HG03039 (cell line): ENCODE data around the gene UGT1A5.

Source experiments
- ATAC-seq: cut with Tn5 transposase; IDR thresholded peaks from one replicate; pipeline ENCODE4 v1.9.1; 2021; ENCODE audit warnings: mild to moderate bottlenecking, moderate library complexity; ENCODE audit not compliant: unreplicated experiment

Gene UGT1A5

GRCh38 chr2:233712611-233713261 lies at the start of gene UGT1A5:
Gene UGT1A5, plus strand, starts transcription at chr2:233712907. Its CDS starts 85 bp downstream, at chr2:233712992.
- no peak for ATAC-seq

DNA sequence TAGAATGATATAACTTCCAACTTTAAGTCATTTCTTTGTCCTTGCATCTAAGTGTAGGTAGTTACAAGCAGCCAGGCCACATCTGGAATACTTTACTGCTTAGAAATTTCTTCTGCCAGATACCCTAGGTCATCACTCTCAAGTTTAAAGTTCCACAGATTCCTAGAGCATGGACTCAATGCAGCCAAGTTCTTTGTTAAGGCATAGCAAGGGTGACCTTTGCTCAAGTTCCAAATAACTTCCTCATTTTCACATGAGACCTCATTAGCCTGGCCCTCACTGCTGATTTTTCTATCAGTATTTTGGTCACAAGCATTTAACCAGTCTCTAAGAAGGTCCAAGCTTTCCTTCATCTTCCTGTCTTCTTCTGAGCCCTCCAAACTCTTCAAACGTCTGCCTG lies 48.8 kb upstream of the UGT1A5 start:
- ATAC-seq: no peak

DNA sequence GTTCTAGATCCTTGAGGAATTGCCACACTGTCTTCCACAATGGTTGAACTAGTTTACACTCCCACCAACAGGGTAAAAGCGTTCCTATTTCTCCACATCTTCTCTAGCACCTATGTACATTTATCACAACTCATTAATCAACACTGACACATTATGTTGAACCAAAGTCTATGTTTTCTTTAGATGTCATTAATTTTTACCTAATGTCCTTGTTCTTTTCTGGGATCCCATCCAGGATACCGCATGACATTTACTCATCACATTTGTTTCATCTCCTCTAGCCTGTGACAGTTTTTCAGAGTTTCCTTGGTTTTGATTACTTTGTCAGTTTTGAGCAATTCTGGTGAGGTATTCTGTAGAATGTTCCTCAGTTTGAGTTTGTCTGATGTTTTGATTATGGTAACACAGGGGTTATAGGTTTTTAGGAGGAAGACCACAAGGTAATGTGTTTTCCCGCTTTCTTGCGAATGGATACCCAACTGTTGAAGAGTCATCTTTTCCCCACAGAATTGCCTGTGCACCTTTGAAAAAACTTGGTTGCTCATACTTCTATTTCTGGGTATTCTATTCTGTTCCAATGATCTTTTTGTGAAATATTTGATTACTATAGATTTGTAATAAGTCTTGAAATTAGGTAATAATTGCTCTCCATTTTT lies 44.0 kb upstream of the UGT1A5 start:
- no peak for ATAC-seq

GRCh38 chr2:233671290-233672161 lies 41.2 kb upstream of the UGT1A5 start, which contains the start of gene UGT1A9:
Gene UGT1A9, plus strand, starts transcription at chr2:233671898. Its CDS starts 37 bp downstream, at chr2:233671935.
- no peak for ATAC-seq

DNA sequence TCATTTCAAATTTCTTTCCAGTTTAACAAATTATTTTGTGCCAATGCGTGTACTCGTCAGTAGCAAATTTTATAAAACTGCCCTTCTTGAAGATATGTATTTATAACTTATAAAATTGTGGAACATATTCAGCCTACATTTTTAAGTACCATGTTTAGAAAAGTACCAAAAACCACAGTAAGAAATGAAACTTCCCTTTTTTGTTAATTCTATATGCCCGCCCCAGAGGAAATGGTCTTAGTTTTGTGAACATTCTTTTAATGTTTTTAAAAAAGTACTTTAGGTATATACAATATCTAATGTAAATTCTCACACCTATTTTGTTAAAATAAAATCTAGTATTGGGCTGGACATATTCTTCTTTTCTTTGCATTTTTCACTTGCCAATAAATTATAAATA lies 39.8 kb upstream of the UGT1A5 start:
- no peak for ATAC-seq

DNA sequence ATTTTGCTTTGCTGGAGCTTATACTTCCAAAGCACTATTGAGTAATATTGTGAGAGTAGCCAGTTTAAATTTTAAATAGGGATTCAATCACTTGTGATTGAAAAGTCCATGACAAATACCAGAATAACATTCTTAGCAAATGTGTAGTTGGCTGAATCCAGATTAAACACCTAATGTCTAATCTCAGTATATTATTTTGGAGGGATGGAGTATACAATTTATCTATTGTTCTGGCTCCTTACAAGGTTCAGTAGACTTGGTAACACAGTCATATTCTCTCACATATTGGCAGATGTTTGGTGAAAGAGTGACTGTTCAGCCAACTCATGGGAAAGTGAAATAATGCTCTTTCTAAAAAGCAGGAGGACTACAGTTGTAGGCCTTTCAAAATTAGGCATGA lies 38.8 kb upstream of the UGT1A5 start:
- no peak for ATAC-seq

- ATAC-seq: no peak
These were observed 38.4 kb upstream of the UGT1A5 start for GRCh38 chr2:233674314-233674713.

DNA sequence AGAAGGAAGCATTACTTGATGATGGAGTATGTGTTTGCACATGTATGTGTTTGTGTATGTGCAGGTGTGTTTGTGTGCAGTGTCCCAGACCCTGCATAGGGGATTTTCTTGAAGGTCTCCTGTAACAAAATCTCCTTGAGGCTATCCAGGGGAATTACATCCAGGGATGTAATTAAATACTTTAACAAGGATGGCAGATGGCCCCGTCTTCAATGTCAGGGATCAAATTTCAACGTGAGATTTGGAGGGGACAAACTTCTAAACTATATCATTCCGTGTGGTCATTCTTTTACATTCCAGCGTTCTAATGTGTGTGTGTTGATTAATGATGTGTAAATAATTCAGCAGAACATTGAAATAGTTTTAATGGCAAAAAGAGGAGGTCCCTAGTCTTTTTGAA lies 37.7 kb upstream of the UGT1A5 start:
- ATAC-seq: no peak

GRCh38 chr2:233676046-233676445 lies 36.7 kb upstream of the UGT1A5 start:
- ATAC-seq: no peak

DNA sequence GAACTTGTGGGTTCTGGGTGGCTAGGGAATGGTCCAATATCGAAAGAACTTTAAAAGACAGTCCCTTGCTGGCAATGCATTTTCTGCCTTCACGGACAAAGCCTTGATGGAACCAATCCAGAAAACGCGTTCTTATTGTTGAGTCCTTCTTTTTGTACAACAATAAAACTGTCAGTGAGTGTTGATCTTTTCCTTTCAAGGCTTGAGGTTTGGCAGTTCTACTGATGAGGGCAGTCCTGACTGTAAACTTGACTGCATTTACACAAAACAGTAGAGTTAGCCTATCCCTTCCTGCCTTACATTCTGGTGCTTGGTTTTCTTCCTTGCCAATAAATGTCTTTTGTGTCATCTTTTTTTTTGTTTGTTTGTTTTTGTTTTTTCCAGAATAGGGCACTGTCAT lies 33.5 kb upstream of the UGT1A5 start:
- no peak for ATAC-seq

GRCh38 chr2:233680361-233681045 lies 32.2 kb upstream of the UGT1A5 start:
- no peak for ATAC-seq

GRCh38 chr2:233681521-233682099 lies 31.1 kb upstream of the UGT1A5 start, which contains the start of gene UGT1A7:
Gene UGT1A7, plus strand, starts transcription at chr2:233681901. Its CDS starts 37 bp downstream, at chr2:233681938.
- no peak for ATAC-seq

DNA sequence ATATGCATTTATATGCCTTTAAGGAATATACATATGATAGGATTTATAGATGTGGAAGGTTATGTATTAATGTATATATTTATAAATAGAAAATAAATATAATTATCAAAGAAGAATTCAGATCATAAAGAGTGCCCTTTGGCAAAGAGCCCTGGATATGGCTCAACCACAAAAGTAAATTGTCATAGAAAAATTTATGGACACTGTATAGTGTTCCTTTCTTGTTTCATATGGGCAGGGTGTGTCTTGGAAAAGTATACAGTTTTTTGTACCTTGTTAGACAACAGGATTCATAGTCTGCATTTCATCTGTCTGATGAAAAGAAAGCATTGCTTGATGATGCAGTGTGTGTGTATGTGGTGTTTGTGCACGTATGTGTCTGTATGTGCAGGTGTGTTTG lies 28.1 kb upstream of the UGT1A5 start:
- no peak for ATAC-seq

DNA sequence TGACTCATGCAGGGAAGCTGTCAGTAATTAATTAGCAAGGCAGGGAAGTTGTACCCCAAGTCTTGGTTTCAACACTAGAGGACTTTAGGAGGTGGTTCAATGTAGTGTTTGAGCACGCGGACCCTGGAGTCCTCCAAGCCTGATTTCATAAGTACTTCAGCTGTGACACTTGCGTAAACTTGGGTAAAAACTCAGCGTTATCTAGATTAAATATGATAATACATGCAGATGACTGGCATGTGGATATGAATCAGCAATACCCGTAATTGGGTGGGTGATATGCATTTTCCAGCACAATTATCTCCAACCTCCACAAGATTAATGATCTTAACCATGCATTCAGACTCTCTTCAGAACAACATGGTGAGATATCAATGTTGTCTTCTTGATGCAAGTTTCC lies 25.8 kb upstream of the UGT1A5 start:
- no peak for ATAC-seq

DNA sequence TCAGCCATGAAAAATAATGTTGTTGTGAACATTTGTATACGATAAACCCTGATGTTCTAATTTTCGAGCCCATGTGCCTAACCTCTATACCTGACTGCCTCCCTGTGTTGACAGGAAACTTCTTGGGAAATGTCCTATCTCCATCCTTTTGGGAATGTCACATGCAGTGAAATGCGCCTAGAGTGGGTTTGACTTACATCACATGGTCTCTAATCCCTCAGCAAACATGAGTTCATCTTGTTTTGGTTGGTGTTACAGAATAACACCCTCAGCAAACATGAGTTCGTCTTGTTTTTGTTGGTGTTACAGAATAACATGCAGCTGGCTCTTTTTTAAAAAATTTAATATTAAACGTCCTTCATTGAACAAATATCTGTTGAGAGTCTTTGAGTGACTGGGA lies 24.4 kb upstream of the UGT1A5 start:
- no peak for ATAC-seq

DNA sequence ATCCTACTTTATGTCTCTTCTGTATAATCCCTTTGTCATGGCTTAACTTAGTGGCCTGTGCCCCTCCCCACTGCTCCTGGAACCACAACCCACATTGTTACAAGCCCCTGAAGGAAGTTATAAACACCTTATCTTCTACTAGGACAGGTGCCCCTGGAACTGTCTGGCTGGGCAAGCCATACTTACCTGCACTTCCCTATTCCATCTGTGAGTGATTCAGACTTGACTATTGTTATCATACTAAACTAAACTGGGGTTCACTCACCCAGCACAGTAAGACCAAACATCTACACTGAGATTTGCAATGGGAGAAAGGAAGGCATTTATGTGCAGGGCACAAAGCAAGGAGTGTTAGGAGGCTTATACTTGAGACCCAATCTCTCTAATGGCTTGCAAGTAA lies 23.7 kb upstream of the UGT1A5 start:
- no peak for ATAC-seq

- no peak for ATAC-seq
These were observed 23.2 kb upstream of the UGT1A5 start for GRCh38 chr2:233689501-233689900.

- no peak for ATAC-seq
These were observed 22.3 kb upstream of the UGT1A5 start for GRCh38 chr2:233690444-233690843.

DNA sequence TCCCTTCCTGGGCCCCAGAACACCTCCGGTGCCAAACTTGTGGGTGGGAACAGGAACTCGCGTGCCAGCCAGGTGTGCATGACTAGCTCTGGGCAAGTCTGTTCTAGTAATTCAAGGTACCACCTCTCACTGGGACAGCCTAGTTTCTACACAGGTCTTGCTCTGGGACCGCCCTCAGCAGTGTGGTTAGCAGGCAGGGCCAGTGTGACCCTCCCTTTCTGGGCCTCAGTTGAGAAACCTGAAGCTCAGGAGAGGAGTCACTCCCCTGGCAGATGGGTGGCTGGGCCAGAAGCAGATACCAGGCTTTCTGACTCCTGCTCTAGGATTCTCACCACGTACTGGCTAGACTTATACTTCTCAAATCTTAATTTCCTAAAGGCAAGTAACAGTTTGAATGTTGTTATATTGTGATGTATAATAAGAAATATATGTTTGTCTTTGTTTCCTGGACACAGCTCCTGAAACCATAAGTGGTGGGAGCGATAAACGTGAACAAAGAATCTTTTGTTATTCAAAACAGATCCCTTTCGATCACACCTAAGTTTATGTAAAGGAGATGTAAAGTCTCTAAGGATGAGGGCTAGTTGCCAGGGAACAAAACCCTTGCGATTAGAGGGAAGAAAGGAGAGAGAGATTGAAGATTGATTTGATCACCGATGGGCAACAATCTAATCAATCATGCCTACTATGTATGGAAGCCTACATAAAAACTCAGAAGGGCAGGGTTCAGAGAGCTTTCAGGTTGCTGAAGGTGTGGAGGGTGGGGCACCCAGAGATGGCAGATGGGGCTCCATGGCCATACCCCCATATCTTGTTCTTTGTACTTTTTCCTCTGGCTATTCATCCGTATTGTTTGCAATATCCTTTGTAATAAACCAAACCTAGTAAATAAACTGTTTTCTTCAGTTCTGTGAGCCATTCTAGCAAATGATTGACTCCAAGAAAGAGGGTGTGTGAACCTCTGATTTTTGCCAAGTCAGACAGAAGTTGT lies 21.0 kb upstream of the UGT1A5 start:
- ATAC-seq: no peak
